NAMALWA (cell line): ENCODE measurements around the gene FAP.
A peak's percentile ranks its signal among the peaks of the same experiment; 100 is the strongest.

Source experiments
- DNase-seq: peaks from one replicate; pipeline ENCODE4 v3.0.0-alpha.2; 2015; ENCODE audit warnings: low spot score

Gene FAP

GRCh38 chr2:162126111-162126519, 117.1 kb downstream of the FAP start:
- peak; percentile 71 for DNase-seq

- DNase-seq, result no peak
These were observed 118.1 kb downstream of the FAP start for GRCh38 chr2:162125138-162125537.

GRCh38 chr2:162123806-162124758, 119.2 kb downstream of the FAP start:
- DNase-seq, result peak; percentile 82
